ENCODE measurements around the gene MBD6. TPM values are rescaled to one million over a fixed set of nuclear protein-coding genes. Genes with fewer than 3 reads are reported as not detected.

MBD6 gene
- total RNA-seq, 1 experiment from 2014 or later, result 66.8 TPM

DNA sequence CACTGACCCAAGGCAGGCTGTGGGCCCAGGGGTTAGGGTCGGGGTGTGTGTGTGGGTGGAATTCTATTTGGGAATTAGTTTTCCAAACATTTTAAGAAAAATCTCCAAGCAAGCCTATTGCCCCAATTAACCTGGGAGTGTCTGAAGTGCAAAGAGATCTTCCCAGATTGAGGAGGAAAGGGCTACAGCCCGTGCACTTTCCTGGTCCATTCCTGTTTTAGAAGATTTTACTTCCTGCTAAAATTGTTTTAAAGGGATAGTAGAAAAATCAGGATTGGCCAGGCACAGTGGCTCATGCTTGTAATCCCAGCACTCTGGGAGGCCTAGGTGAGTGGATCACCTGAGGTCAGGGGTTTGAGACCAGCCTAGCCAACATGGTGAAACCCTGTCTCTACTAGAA is 19.1 kb downstream of the MBD6 start:
- DNase-seq, result no peak
- Mint-ChIP-seq H3K4me3 (no peak overlapping the region), H3K4me1 (peaks cover 14 to 20% of the 10 kb centered on the region in 2 experiments), H3K36me3 (ENCODE audit: insufficient read depth in 1 of 3, low read depth in 3 of 3) (peaks cover 5 to 49% (median 41%) of the 10 kb centered on the region in 3 experiments), H3K27ac (no peak overlapping the region), H3K27me3 (ENCODE audit: low read depth) (no peaks in the 10 kb centered on the region), H3K9me3 (no peaks in the 10 kb centered on the region)
- no peak overlapping the region for H3T11ph ChIP-seq (ENCODE audit: low read length)
- H2AFZ ChIP-seq (ENCODE audit: low read length), result no peak overlapping the region
- H2BK5ac ChIP-seq (ENCODE audit: insufficient read length, low read length), result no peak overlapping the region
- H3K9me3 ChIP-seq (ENCODE audit: control insufficient read depth, low read depth, low read length), result no peaks in the 10 kb centered on the region
- no CpG with 5 or more reads among the region's 2 CpGs for WGBS (ENCODE audit: extremely low coverage, insufficient read length, low lambda C conversion rate)
- peaks cover 14% of the 10 kb centered on the region for H3K79me1 ChIP-seq (ENCODE audit: insufficient read depth, low read depth, low read length, poor library complexity, severe bottlenecking)
- H2BK120ac ChIP-seq (ENCODE audit: low read depth, low read length, poor library complexity, severe bottlenecking), result no peak overlapping the region
- H3K27me3 ChIP-seq (ENCODE audit: insufficient read depth, low read length), result no peaks in the 10 kb centered on the region
- no peak overlapping the region for H3K18ac ChIP-seq (ENCODE audit: insufficient read length, low read depth, low read length)
- no peak overlapping the region for H4K5ac ChIP-seq (ENCODE audit: insufficient read length, low read depth, low read length)
- no peak overlapping the region for H3K4me2 ChIP-seq (ENCODE audit: insufficient read depth, insufficient read length, low read length)
- no peak overlapping the region for H4K91ac ChIP-seq (ENCODE audit: insufficient read length, low read depth, low read length)
- H2BK15ac ChIP-seq (ENCODE audit: low read depth, low read length), result no peak overlapping the region
- no peak overlapping the region for H3K23ac ChIP-seq (ENCODE audit: insufficient read length, low read depth, low read length)
- H3K23me2 ChIP-seq (ENCODE audit: insufficient read length, low read depth, low read length, poor library complexity, severe bottlenecking), result peaks cover 6% of the 10 kb centered on the region
- no peak overlapping the region for H3K56ac ChIP-seq (ENCODE audit: insufficient read length, low read depth, low read length)
- TF ChIP-seq, protein P1, sequence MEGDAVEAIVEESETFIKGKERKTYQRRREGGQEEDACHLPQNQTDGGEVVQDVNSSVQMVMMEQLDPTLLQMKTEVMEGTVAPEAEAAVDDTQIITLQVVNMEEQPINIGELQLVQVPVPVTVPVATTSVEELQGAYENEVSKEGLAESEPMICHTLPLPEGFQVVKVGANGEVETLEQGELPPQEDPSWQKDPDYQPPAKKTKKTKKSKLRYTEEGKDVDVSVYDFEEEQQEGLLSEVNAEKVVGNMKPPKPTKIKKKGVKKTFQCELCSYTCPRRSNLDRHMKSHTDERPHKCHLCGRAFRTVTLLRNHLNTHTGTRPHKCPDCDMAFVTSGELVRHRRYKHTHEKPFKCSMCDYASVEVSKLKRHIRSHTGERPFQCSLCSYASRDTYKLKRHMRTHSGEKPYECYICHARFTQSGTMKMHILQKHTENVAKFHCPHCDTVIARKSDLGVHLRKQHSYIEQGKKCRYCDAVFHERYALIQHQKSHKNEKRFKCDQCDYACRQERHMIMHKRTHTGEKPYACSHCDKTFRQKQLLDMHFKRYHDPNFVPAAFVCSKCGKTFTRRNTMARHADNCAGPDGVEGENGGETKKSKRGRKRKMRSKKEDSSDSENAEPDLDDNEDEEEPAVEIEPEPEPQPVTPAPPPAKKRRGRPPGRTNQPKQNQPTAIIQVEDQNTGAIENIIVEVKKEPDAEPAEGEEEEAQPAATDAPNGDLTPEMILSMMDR (conservative IDR thresholded peaks at IDR 0.05), result no peak
- H3K9ac ChIP-seq (ENCODE audit: extremely low read depth, insufficient read length, low read length), result no peak overlapping the region
- H2BK12ac ChIP-seq (ENCODE audit: insufficient read length, low read depth, low read length), result no peak overlapping the region
- H4K8ac ChIP-seq (replicated peaks; ENCODE audit: insufficient read length, low read depth, low read length), result no peak overlapping the region
- H3K27ac ChIP-seq (ENCODE audit: insufficient read length, low read depth, low read length), result no peak overlapping the region
- peaks cover 7% of the 10 kb centered on the region for H3K4me1 ChIP-seq (ENCODE audit: insufficient read depth, low read length)
- no peaks in the 10 kb centered on the region; the same call in 1 of the 2 replicates for H3K79me2 ChIP-seq (ENCODE audit: insufficient read depth, low read length)
- no peaks in the 10 kb centered on the region for H4K20me1 ChIP-seq (ENCODE audit: control insufficient read depth, insufficient read depth, insufficient read length)
- no peak overlapping the region for H3K14ac ChIP-seq (ENCODE audit: insufficient read depth, low read length)
- no peak overlapping the region for H2AK5ac ChIP-seq (ENCODE audit: insufficient read length, low read length)
- no peak overlapping the region for H2BK20ac ChIP-seq (ENCODE audit: low read depth, low read length, poor library complexity, severe bottlenecking)
- H3K4ac ChIP-seq (ENCODE audit: low read depth, low read length), result no peak overlapping the region

Measured in H9 (cell line).